NAMALWA (cell line): ENCODE data around the gene RAD51B.

Source experiments
- DNase-seq: peaks from one replicate; pipeline ENCODE4 v3.0.0-alpha.2; 2015; ENCODE audit warnings: low spot score

RAD51B gene

GRCh38 chr14:68775614-68776126, 956.1 kb downstream of the RAD51B start:
- peak; percentile 23 for DNase-seq

DNA sequence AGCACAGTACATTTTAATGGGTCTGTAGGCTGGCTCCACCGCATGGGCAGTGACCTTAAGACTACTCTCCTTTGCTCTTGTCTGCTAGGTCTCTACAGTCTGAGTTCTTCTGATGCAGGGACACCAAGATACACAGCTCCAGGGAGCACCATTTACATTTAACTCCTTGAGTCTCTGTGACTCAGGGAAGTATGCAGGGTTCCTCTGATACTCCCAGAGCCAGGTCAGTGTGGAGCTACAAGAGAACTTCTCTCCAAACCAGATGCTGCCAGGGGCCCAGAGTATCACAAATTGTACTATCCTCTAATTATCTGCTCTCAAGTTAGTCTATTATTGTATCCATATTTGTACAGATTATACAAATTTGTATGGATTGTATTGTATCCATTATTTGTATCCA, 958.1 kb downstream of the RAD51B start:
- DNase-seq: no peak
